Hematopoietic multipotent progenitor cell treated with erythropoietin and hydrocortisone succinate and interleukin-3 and kit ligand, for 4 days (in vitro differentiated cells): Measurements from ENCODE around the gene DIS3L2.
"Not testable (repeated sequence)": the region's sequence is repeated elsewhere in the genome, so short reads cannot be mapped to it uniquely, and the experiment has no call there.

Experiments used
- DNase-seq: peaks from one replicate; pipeline ENCODE4 v3.0.0-alpha.2; 2015

Gene DIS3L2

DNA sequence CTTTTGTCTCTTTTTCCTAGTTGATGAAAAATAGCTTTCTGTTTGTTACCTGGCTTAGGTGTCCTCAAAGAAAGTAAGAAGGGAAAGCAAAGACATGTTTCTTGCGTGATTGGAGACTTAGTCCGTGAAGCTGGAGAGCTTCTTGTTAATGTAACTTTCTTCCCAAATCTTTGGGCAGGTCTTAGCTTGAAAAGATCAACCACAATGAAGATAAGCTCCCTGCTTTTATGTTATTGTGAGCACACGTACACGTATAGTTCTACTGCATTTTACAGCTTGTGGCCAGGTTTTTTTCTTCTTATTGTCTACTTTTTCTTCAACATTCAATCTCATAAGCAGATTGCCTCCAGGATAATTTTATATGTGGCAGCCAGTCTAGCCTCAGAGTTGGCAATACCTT is 99.8 kb downstream of the DIS3L2 start:
- no peak for DNase-seq

DNA sequence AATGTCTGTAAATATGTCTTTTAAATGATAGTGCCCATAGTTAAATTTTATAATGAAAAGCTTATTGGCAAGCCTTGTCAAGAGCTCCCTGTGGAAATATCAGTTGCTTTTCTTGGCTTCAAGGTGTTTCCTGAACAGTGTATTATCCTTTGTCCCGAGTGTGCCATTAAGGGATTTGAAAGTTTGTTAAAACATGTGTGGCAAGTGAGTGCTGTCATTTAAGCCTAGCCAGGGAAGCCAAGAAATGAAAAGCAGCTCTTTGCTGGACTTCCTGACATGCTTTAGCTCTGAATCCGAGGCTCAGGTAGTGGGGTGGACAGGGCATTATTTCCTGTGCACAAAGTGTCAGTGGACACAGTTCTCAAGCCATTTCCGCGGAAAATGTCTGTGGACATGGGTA is 111.5 kb downstream of the DIS3L2 start:
- no peak for DNase-seq

DNA sequence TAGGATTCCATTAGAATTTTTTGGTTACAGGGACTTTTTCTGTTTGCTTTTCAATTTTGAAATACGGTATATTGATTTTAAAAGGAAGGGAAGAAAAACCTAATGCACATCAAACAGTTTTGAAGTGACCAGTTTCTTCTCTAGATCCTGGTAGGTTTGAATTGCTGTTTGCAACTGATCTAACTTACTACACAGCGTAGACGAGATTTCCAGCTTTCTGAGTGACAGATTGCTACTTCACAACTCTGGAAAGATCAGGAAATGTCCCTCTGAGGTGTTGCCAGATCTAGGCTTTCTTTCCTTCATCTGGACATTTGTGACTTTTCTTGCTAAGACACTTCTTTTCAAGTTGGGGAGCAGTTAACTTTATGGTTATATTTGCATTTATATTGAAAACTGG is 112.2 kb downstream of the DIS3L2 start:
- no peak for DNase-seq

DNA sequence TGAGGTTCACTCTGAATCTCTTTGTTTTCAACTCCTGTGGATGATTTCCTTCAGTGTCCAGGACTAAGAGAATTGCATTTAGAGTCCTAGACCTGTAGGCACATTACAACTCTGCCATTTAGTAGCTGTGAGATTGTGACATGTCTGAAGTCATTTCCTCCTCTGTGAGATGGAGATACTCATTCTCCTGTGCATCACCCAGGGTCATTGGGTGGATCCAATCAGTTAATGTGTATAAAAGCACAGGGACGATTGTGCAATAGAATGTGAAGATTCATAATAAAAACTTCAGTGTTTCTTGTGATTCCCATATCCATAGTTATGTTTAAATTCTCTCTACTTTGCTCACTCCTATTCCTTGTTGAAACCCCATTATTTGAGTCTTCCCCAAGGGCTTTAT is 113.6 kb downstream of the DIS3L2 start:
- DNase-seq, result peak; percentile 50

DNA sequence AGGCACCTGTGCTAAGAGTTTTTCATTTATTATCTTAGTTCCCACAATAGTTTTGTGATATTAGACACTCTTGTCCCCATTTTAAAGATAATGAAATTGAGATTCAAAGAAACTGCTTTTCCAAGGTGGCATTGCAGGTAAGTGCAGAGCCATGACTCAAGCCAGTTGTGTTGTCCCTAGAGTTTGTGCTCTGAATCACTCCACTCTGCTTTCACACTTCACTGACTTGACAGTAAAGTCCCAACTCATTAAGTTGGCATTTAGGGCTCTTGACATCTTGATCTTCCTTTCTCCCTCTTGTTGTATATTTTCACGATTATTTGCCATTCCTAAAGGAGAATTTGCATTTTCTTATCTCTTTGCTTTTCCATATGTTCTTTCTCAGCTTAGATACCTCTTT is 114.3 kb downstream of the DIS3L2 start:
- DNase-seq, result no peak

- peak; percentile 10 for DNase-seq
These were observed 114.8 kb downstream of the DIS3L2 start for GRCh38 chr2:232076272-232076671.

DNA sequence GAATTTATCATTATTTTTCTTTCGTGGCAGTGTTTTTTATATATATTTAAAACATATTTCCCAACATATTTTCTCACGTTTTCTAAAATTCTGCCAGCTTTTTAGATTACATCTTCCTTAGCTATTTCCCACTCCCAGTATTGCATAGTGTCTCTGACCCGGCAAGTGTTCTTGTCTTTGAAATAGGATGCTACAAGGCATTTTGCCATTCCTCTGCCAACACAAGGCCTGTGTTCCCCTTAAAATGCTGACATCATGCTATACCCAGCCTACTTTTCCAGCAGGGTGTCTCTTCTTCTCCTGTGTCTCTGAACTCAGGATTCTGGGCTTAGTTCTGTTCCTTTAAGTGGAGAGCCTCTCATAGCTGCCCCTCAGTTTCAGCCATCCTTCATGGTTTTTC is 115.2 kb downstream of the DIS3L2 start:
- no peak for DNase-seq

- no peak for DNase-seq
These were observed 123.7 kb downstream of the DIS3L2 start for GRCh38 chr2:232085164-232085563.

- no peak for DNase-seq
These were observed 124.4 kb downstream of the DIS3L2 start for GRCh38 chr2:232085826-232086425.

GRCh38 chr2:232088771-232089170 is 127.3 kb downstream of the DIS3L2 start:
- no peak for DNase-seq

GRCh38 chr2:232094201-232094600 is 132.7 kb downstream of the DIS3L2 start:
- no peak for DNase-seq

- no peak for DNase-seq
These were observed 133.4 kb downstream of the DIS3L2 start for GRCh38 chr2:232094883-232095282.

DNA sequence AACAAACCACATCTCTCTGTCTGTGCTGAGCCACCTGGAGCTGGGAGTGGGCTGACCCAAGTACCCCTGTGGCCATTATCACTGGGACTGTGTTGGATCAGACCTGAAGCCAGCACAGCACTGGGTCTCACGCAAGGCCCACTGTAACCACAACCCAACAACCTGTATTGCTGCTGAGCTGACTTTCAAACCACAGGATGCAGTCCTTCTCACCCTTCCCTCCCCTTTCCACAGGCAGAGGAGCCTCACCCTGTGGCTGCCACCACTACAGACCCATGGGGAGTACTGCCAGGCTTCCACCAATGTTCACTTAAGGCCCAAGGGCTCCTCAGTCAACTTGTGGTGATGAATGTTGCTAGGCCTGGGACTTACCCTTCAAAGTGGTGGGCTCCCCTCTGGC is 135.7 kb downstream of the DIS3L2 start:
- no peak for DNase-seq

DNA sequence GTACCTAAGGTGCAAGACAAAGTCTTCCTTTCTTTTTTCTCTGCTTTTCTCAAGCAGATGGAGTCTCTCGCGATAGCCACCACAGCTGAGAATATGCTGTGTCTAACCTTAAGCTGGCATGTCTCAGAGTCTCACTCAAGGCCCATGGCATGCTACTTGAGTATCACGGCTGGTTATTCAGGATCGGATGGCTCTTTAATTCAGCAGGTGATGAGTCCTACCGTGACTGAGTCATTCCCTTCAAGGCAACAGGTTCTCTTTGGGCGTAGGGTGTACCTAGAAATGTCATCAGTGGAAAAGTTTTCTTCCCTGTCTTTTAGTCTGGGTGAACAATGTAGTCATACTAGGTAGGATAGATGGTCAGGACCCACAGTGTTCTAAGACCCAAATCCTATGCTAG is 136.2 kb downstream of the DIS3L2 start:
- DNase-seq, result no peak

DNA sequence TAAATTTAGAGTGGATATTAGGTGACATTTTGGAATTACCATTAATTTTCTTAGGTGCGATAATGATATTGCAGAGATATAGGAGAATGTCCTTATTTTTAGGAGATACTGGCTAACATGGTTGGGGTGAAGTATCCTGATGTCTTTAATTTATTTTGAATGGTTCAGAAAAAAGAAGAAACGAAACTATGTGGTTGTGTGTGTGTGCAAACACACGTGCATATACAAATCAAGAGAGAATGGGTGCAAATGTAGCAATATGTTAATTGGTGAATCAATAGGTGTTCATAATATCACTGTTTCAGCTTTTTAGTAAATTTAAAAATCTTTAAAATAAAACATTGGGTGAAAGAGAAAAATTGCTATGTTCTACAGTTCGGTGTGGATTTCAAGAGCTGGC is 140.9 kb downstream of the DIS3L2 start:
- no peak for DNase-seq

- no peak for DNase-seq
These were observed 141.7 kb downstream of the DIS3L2 start for GRCh38 chr2:232103140-232103737.

DNA sequence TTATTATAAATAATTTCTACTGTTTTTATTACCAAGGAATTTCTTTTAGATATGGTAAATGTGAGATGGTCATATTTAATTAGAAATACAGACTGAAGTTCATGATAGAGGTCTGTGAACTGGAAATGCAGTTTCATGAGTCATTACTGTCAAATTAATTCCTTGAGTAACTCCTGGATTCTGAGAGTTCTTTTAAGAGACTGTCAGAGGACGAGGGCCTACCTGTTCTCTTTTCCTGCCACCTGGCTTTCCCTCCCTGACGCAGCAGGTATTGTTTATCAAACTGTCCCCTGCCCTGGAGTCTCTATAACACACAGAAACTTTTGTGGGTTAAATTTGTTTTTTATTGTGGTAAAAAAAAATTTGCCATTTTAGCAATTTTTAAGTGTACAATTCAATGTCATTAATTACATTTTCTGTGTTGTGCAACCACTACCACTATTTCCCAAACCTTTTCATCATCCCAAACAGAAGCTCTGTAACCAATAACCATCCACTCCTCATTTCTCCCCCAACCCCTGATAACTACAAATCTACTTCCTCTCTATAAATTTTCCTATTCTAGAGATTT is 142.6 kb downstream of the DIS3L2 start:
- no peak for DNase-seq

DNA sequence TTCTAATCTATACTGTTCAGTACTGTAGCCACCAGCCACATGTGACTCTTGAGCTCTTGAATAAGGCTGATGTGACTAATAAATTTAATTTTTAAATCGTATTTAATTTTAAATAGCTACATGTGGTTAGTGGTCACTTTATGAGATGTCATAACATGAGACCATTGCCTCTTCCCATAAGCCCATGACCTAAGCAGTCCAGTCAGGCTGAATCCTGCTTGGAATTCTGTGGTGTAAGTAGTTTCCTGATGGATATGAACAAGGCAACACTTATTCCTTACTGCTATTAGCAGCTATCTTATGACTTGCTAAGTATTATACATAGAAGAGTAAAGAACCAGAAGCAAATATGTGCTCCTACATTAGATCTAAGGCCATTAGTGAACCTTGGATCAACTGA is 150.0 kb downstream of the DIS3L2 start:
- no peak for DNase-seq

DNA sequence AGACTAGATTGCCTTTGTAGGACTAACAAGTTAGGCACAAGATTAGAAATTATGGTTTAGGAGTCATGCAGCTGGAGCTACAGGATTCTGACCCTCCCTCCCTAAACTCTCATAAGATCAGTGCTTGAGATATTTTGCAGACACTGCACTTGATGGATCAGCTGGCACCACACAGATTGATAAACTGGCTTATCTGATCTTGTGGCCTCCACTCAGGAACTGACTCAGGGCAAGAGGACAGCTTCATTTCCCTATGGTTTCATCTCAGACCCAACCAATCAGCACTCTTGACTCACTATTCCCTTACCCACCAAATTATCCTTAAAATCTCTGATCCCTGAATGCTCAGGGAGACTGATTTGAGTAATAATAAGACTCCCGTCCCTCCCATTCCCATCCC is 152.3 kb downstream of the DIS3L2 start:
- peak; percentile 71 for DNase-seq

DNA sequence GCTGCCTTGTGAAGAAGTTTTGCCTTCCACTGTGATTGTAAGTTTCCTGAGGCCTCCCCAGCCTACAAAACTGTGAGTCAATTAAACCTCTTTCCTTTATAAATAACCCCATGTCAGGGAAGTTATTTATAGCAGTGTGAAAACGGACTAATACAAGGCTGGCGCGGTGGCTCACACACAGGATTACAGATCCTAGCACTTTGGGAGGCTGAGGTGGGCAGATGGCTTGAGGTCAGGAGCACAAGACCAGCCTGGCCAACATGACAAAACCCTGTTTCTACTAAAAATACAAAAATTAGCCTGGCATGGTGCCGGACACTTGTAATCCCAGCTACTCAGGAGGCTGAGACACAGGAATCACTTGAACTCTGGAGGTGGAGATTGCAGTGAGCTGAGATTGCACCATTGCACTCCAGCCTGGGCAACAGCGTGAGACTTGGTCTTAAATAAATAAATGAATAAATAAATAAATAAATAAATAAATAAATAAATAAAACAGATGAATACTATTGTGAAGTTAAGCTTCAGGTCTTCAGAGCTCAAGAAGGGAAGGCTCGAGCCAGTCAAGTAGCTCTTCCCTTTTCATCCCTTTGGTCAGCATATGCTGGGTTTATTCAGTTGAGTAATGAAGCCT is 154.3 kb downstream of the DIS3L2 start:
- not testable (repeated sequence) for DNase-seq

GRCh38 chr2:232116852-232117251 is 155.3 kb downstream of the DIS3L2 start:
- DNase-seq, result no peak

GRCh38 chr2:232117413-232117812 is 155.9 kb downstream of the DIS3L2 start:
- peak; percentile 29 for DNase-seq

DNA sequence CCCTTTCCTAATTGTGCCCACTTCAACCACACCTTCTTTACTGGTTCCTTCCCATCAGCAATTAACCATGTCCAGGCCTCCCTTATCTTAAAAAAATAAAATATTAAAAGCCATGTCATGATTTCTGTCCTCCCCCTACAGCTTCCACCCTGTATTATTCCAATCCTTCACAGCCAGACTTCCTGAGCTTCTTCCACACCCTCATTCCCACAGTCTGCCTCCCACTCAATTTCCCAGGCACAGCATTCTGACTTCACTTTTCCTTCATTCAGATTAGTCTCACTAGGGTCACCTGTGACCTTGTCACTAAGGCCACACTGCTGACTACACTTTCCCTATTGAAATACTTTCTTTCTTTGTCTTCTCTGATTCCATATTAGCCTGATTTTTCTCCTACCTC is 159.4 kb downstream of the DIS3L2 start:
- DNase-seq, result no peak

GRCh38 chr2:232124309-232124708 is 162.8 kb downstream of the DIS3L2 start:
- no peak for DNase-seq
